ENCODE measurements around the gene ROBO4.
A peak's percentile ranks its signal among the peaks of the same experiment; 100 is the strongest.

The ROBO4 gene

GRCh38 chr11:124869856-124870387 is 27.7 kb downstream of the ROBO4 start:
- no peak for DNase-seq

GRCh38 chr11:124869331-124869730 is 28.3 kb downstream of the ROBO4 start:
- DNase-seq: no peak

- DNase-seq: peak in 1 of 2 experiments; percentile 36
These were observed 29.1 kb downstream of the ROBO4 start for GRCh38 chr11:124868331-124869274.

GRCh38 chr11:124867700-124868099 is 30.0 kb downstream of the ROBO4 start:
- DNase-seq: peak; percentile 53 to 69

- DNase-seq: peak; percentile 8 to 43
These were observed 31.5 kb downstream of the ROBO4 start for GRCh38 chr11:124865902-124866851.

GRCh38 chr11:124865181-124865901 is 32.3 kb downstream of the ROBO4 start, which contains the start of gene ROBO3:
Gene ROBO3 (plus strand): TSS chr11:124865432. CDS start chr11:124865578, 146 bp downstream.
- DNase-seq: peak; percentile 77 to 83

- no peak for DNase-seq
These were observed 32.8 kb downstream of the ROBO4 start for GRCh38 chr11:124864892-124865180.

- DNase-seq: no peak
These were observed 33.3 kb downstream of the ROBO4 start for GRCh38 chr11:124864176-124864891.

- no peak for DNase-seq
These were observed 33.9 kb downstream of the ROBO4 start for GRCh38 chr11:124863826-124864165.

- peak; percentile 56 to 75 for DNase-seq
These were observed 34.4 kb downstream of the ROBO4 start for GRCh38 chr11:124863137-124863825.

- DNase-seq: no peak
These were observed 36.0 kb downstream of the ROBO4 start for GRCh38 chr11:124861670-124862069.

- DNase-seq: no peak
These were observed 38.5 kb downstream of the ROBO4 start for GRCh38 chr11:124859171-124859570.

GRCh38 chr11:124846070-124846673 is 51.5 kb downstream of the ROBO4 start:
- DNase-seq: no peak

GRCh38 chr11:124844664-124845079 is 53.0 kb downstream of the ROBO4 start:
- DNase-seq: no peak

GRCh38 chr11:124843616-124843910 is 54.1 kb downstream of the ROBO4 start:
- DNase-seq: no peak

GRCh38 chr11:124842305-124842704 is 55.4 kb downstream of the ROBO4 start:
- peak in 1 of 2 experiments; percentile 13 for DNase-seq

- no peak for DNase-seq
These were observed 55.8 kb downstream of the ROBO4 start for GRCh38 chr11:124841840-124842239.

GRCh38 chr11:124841201-124841600 is 56.5 kb downstream of the ROBO4 start:
- DNase-seq: no peak

GRCh38 chr11:124840666-124841065 is 57.0 kb downstream of the ROBO4 start:
- no peak for DNase-seq

- no peak for DNase-seq
These were observed 57.6 kb downstream of the ROBO4 start for GRCh38 chr11:124839972-124840621.
